Omental fat pad (tissue), 4 donors: Measurements from ENCODE around the gene EXD1. TPM values are rescaled to one million over a fixed set of nuclear protein-coding genes. Genes with fewer than 3 reads are reported as not detected.
"Not testable (repeated sequence)": the region's sequence is repeated elsewhere in the genome, so short reads cannot be mapped to it uniquely, and the experiment has no call there.

Experiments used
- ATAC-seq: fragments of 150-250 bp; one replicate; pipeline ENCODE4 v1.9.1; 2016; ENCODE audit warnings: mild to moderate bottlenecking, moderate library complexity; ENCODE audit not compliant: low FRiP score
- DNase-seq: peaks from one replicate; pipeline ENCODE4 v3.0.0-alpha.2; 2019; ENCODE audit warnings: low spot score
- total RNA-seq, 4 donors: library from RNA; depleted of rRNA; stranded (reverse); fragments of >200 nt; gene quantifications; one replicate each; pipeline ENCODE4 v1.1.0, GENCODE V29; 2016
- TF ChIP-seq, protein P1 (sequence below), 3 donors: fragments of 450-650 bp; IDR thresholded peaks; one replicate each; pipeline ENCODE4 v1.5.1; 2016 to 2017; ENCODE audit warnings: antibody characterized with exemption in 3 of 3, mild to moderate bottlenecking in 3 of 3, moderate library complexity in 2 of 3

The EXD1 gene
- total RNA-seq, 4 donors from 2014 or later, result not detected

DNA sequence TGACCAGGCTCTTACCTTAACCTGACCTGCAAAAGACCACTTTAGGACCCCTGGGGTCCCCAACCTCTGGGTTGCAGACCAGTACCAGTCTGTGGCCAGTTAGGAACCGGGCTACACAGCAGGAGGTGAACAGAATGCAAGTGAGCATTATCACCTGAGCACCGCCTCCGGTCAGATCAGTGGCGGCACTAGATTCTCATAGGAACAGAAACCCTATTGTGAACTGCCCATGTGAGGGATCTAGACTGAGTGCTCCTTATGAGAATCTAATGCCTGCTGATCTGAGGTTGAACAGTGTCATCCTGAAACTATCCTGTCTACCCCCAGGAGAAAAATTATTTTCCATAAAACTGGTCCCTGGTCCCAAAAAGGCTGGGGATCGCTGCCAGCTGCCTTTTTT lies 20.9 kb upstream of the EXD1 start:
- DNase-seq (no peak), ATAC-seq (no peak)
- TF ChIP-seq, protein P1, sequence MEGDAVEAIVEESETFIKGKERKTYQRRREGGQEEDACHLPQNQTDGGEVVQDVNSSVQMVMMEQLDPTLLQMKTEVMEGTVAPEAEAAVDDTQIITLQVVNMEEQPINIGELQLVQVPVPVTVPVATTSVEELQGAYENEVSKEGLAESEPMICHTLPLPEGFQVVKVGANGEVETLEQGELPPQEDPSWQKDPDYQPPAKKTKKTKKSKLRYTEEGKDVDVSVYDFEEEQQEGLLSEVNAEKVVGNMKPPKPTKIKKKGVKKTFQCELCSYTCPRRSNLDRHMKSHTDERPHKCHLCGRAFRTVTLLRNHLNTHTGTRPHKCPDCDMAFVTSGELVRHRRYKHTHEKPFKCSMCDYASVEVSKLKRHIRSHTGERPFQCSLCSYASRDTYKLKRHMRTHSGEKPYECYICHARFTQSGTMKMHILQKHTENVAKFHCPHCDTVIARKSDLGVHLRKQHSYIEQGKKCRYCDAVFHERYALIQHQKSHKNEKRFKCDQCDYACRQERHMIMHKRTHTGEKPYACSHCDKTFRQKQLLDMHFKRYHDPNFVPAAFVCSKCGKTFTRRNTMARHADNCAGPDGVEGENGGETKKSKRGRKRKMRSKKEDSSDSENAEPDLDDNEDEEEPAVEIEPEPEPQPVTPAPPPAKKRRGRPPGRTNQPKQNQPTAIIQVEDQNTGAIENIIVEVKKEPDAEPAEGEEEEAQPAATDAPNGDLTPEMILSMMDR (IDR thresholded peaks at IDR 0.05), result no peak

DNA sequence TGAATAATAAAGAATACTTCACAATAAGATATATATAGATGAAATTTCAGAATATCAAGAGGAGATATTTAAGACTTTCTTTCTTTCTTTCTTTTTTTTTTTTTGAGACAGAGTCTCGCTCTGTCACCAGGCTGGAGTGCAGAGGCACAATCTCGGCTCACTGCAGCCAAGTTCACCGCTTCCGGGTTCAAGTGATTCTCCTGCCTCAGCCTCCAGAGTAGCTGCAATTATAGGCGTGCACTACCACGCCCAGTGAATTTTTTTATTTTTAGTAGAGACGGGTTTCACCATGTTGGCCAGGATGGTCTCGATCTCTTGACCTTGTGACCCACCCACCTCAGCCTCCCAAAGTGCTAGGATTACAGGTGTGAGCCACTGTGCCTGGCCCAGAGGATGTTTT lies 20.2 kb upstream of the EXD1 start:
- not testable (repeated sequence) for DNase-seq, ATAC-seq

DNA sequence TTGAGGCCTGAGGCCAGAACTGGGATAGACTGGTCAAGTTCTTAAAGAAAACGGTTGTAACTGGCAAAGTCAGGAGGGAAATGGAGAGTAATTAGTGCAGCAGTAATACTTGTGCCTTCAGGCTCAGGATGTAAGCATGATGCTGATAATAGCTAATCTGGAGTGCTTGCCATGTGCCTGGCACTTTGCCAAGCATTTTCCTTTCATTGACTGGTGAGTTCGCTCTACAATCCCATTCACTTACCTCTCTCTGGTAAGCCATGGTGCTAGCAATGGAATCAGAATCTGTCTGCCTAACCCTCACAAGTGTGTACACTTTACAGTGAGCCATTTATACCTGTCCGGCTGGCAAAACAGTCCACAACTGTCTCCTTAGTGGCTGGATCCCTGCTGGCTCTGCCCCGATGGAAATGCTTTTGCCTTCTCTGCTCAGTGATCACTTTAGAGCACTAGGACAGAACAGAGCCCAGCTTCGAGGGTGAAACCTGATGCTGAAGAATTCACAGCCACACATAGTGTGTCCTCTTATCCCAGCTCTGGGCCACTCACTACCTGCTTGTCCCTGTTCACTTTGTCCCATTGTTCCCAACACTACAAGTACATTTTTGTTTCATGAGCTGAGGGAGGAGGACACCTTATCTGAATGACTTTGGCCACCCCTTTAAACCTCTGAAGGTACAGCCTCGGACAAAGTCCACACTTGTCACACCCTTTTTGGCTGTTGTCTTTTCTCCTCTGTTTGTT lies 10.8 kb upstream of the EXD1 start:
- ATAC-seq, result no peak
- no peak for DNase-seq
- TF ChIP-seq, protein P1 (IDR thresholded peaks at IDR 0.05), result no peak

DNA sequence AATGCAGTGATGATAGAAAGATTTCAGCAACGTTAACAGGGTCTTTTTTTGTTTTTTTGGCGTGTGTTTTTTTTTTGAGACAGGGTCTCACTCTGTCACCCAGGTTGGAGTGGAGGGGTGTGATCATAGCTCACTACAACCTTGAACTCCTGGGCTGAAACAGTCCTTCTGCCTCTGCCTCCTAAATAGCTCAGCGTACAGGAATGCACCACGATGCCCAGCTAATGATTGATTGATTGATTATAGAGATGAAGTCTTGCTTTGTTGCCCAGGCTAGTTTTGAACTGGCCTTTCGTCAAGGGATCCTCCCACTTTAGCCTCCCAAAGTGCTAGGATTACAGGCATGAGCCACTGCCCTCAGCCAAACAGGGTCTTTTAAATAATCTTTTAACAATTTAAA lies 7.5 kb upstream of the EXD1 start:
- TF ChIP-seq, protein P1 (IDR thresholded peaks at IDR 0.05), result no peak
- no peak for ATAC-seq
- DNase-seq, result no peak

DNA sequence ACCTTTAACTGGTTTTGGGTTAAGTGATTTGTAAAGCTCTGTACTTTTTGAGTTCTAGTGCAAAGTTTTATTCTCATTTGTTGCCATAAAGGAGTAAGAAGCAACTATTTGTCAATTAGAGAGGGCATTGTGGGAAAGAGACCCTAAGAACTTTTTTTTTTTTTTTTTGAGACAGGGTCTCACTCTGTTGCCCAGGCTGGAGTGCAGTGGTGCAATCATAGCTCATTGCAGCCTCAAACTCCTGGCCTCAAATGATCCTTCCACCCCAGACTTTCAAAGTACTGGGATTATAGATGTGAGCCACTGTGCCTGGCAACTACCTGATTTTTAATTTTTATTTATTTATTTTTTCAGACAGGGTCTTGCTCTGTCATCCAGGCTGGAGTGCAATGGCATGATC lies 5.4 kb upstream of the EXD1 start:
- DNase-seq, result no peak
- no peak for ATAC-seq
- TF ChIP-seq, protein P1 (IDR thresholded peaks at IDR 0.05), result no peak

DNA sequence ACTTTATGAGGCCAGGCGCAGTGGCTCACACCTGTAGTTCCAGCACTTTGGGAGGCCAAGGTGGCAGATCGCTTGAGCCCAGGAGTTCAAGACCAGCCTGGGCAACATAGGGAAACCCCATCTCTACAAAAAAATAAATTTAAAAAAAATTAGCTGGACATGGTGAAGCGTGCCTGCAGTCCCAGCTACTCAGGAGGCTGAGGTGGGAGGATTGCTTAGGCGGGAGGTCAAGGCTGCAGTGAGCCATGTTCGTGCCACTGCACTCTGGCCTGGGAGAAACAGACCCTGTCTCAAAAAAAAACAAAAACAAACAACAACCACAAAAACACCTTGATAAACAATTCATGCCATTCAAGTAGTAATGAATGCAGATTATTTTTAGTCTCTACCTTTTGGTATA lies 4.7 kb upstream of the EXD1 start:
- not testable (repeated sequence) for ATAC-seq, DNase-seq

DNA sequence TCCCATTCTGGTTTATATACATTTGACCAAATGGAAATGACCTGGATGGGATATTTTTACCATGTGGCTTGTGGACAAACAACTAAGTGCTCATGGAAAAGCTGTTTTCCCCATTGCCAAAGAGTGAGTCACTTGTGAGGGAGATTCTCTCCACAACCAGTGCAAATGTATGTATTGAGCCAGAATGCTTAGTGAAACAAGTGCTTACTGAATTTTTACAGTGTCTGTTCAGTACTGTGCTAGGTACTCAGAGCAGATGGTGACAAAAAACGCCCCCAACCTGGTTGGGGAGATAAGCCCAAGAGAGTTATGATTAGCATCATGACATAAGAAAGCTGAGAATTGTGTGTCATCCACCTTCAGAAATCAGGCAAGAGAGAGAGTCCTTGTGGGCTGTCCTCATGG lies 2.8 kb upstream of the EXD1 start:
- TF ChIP-seq, protein P1 (IDR thresholded peaks at IDR 0.05), result no peak
- ATAC-seq, result no peak
- no peak for DNase-seq

DNA sequence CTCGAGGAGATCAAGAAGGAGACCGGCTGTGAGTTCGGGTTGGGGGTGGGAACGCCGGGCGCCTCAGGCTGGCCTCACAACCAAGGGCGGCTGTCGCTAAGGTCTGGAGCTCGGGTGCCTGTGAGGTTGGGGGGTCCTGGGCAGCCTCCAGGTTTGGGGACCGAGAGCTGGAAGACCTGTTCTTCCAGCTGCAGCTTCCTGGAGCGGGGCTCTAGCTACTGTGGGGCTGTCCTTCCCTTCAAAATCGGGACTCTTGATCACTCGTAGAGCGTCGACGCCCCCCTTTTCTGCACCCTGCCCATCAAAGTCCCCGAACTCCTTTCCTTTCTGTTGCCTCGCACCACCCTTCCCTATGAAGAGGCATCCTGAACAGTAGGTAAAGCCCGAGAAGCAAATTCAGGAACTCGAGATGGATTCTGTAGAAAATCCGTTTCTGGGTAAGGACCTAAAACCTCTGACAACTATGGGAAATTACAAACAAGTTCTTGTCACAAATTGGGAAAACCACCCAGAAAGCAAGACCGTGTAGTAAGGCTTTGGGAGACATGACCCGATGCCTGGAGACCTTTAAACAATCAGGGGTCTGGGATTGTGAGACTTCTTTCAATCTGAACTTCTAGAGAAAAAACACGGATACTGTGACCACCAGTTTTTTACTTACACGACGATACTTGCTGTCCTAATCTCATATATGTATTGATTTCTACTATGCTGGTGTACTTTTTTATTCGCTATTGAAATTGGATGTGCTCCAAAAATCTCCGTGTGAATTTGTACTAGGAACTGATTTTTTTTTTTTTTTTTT lies 1.1 kb upstream of the EXD1 start:
- peak; percentile 49 for ATAC-seq
- TF ChIP-seq, protein P1 (IDR thresholded peaks at IDR 0.05), result no peak
- no peak for DNase-seq
